Activated CD4-positive, alpha-beta memory T cell treated with anti-CD3 and anti-CD28 coated beads, Interleukin-2, amount 10 ng/mL, durations not matched to agents 7 days and 5 days (primary cell): ENCODE data around the gene CORO7. TPM values are rescaled to one million over a fixed set of nuclear protein-coding genes. Genes with fewer than 3 reads are reported as not detected.

ENCODE experiments used
- CTCF ChIA-PET: fragments of 350-600 bp; sonication (Branson Sonifier 250); formaldehyde crosslinking; loops from one replicate; lab custom pipeline; 2021; ENCODE audit warnings: antibody characterized with exemption, inconsistent platforms; lab: Charles Lee
- POLR2A ChIA-PET: fragments of 350-600 bp; sonication (Branson Sonifier 250); formaldehyde crosslinking; loops from one replicate; lab custom pipeline; 2021; ENCODE audit warnings: antibody characterized with exemption; lab: Charles Lee
- DNase-seq: peaks from one replicate; pipeline ENCODE4 v3.0.0-alpha.2; 2020
- H3K27ac Mint-ChIP-seq: one replicate; pipeline ENCODE4 v1.8.0; 2021; ENCODE audit warnings: mild to moderate bottlenecking, mixed read lengths
- H3K27me3 Mint-ChIP-seq: one replicate; pipeline ENCODE4 v1.8.0; 2021; ENCODE audit warnings: mixed read lengths
- H3K36me3 Mint-ChIP-seq: one replicate; pipeline ENCODE4 v1.8.0; 2021; ENCODE audit warnings: low read depth, mixed read lengths
- H3K4me1 Mint-ChIP-seq: one replicate; pipeline ENCODE4 v1.8.0; 2021; ENCODE audit warnings: mixed read lengths
- H3K4me3 Mint-ChIP-seq: one replicate; pipeline ENCODE4 v1.8.0; 2021; ENCODE audit warnings: mild to moderate bottlenecking, mixed read lengths
- H3K9me3 Mint-ChIP-seq: one replicate; pipeline ENCODE4 v1.8.0; 2021; ENCODE audit warnings: mixed read lengths
- total RNA-seq, 2 experiments: library from RNA; stranded (reverse); gene quantifications; one replicate each; pipeline ENCODE4 v1.2.3, GENCODE V29; 2021

Gene CORO7
- total RNA-seq, 2 experiments from 2014 or later: 244 to 245 TPM

DNA sequence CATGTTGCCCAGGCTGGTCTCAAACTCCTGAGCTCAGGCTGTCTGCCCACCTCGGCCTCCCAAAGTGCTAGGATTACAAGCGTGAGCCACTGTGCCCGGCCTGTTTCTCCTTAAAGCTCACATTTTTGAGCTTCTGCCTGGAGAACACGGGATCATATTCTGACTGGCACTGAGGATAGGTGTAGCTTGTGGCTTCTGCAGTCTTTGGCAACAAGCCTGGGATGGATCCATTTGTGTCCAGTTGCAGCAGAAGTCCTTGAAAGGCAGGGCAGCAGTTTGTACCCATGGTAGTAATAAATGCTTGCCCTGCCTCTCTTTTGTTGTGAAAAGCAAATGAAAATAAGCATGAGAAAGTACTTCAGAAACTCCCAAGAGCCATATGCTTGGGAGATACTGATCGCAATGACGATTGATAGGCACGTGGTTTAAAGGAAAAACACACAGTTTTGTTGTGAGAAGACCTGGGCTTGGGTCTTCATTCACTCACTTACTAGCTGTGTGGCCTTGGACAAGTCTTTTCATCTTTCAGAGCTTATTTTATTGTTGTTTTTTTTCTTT lies 3.1 kb upstream of the CORO7 start:
- Mint-ChIP-seq H3K4me3 (no peak overlapping the region), H3K9me3 (no peaks in the 10 kb centered on the region), H3K4me1 (peaks cover 27% of the 10 kb centered on the region), H3K27ac (no peak overlapping the region), H3K27me3 (peaks cover 4% of the 10 kb centered on the region), H3K36me3 (peaks cover 11% of the 10 kb centered on the region)
- ChIA-PET CTCF (interaction anchor here (1.2 to 1.4 kb wide), 4 partner anchors 14 to 58 kb away, joined by 3 to 4 read pairs (median 3); no protein-coding TSS in a partner anchor), POLR2A (interaction anchor here (0.8 to 7.3 kb wide), 2 partner anchors 55 to 206 kb away, joined by 3 to 85 read pairs; partner anchors contain the start of genes HMOX2 and NMRAL1)
- no peak for DNase-seq

DNA sequence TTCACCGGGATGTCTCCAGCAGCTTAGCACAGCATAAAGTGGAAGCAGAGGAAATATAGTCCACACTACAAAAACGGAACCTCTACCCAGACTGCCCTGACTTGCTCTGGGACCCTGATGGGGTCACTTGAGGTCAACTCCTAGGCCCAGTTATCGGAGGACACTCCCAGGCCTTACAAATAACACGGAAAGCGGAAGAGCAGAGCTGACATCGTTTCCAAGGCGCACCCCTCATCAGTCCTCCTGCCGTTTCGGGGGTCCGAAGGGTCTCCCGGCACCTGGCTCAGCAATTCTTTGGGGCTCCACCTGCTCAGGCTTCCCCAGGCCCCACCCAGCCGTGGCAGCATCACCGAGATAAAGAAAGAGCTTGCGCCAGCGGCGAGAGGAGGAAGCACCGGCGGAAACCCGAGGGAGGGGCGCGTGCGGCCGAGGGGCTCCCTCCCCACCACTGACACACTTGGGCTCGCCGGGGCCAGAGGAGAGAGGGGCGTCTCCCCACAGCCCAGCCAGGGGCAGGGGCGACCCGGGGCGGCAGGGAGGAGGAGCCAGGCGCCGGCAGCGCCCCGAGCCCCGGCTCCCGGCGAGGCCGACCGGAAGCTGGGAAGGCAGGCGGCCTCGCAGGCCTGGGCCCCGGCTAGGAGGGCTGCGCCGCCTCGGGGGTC lies 727 bp downstream of the CORO7 start:
- Mint-ChIP-seq H3K4me3 (peak overlapping the region; percentile 95), H3K9me3 (no peaks in the 10 kb centered on the region), H3K36me3 (peaks cover 44% of the 10 kb centered on the region), H3K27ac (peak overlapping the region; percentile 99), H3K27me3 (peaks cover 4% of the 10 kb centered on the region), H3K4me1 (peaks cover 53% of the 10 kb centered on the region)
- CTCF ChIA-PET: interaction anchor here (0.9 to 6.1 kb wide), 4 partner anchors 12 to 89 kb away, joined by 3 to 52 read pairs (median 5); partner anchors contain the start of gene HMOX2
- POLR2A ChIA-PET: interaction anchor here (0.9 to 7.3 kb wide), 24 partner anchors 11 to 540 kb away, joined by 3 to 85 read pairs (median 6); partner anchors contain the start of genes ANKS3, CDIP1, DNAAF8 and DNAJA3
- DNase-seq: peak; percentile 80

DNA sequence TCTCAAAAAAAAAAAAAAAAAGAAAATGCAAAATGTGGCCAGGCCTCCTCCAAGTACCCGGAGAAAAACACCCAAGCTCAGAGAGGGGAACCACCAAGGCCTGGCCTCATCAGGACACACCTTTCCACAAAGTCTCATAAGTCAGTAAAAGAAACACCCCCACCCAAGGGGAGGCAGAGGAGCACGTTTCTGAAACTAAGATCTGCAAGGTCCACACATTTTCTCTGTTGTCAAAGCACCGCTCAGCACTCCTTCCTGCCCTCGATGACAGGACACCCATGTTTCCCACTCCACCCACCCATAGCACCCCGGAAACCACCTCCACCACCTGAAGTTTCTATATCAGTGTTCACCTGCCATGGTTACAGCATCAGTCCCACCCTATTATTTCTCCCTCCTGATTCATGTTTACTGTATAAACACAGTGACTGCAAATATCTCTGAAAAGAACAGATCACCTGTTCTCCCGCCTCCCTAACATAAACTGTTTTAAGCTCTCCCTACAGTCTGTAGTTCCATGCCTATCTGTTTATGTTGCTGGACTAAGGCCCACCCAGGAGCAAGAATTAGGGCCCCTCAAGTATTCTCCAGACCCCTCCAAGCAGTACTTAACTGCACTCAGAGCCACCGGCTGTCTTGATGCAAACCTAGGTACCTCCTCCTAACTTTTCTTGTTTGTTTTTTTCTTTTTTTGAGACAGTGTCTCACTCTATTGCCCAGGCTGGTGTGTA lies 2.0 kb downstream of the CORO7 start:
- Mint-ChIP-seq H3K4me1 (peaks cover 62% of the 10 kb centered on the region), H3K27me3 (peaks cover 2% of the 10 kb centered on the region), H3K4me3 (peak overlapping the region; percentile 95), H3K36me3 (peaks cover 54% of the 10 kb centered on the region), H3K9me3 (no peaks in the 10 kb centered on the region), H3K27ac (peak overlapping the region; percentile 99)
- POLR2A ChIA-PET: interaction anchor here (1.0 to 7.3 kb wide), 22 partner anchors 9 to 320 kb away, joined by 3 to 85 read pairs (median 5); partner anchors contain the start of genes ANKS3, CDIP1, DNAAF8 and DNAJA3
- DNase-seq: peak; percentile 95
- CTCF ChIA-PET: interaction anchor here (0.9 to 6.1 kb wide), 5 partner anchors 11 to 210 kb away, joined by 3 to 52 read pairs (median 4); partner anchors contain the start of gene MGRN1

DNA sequence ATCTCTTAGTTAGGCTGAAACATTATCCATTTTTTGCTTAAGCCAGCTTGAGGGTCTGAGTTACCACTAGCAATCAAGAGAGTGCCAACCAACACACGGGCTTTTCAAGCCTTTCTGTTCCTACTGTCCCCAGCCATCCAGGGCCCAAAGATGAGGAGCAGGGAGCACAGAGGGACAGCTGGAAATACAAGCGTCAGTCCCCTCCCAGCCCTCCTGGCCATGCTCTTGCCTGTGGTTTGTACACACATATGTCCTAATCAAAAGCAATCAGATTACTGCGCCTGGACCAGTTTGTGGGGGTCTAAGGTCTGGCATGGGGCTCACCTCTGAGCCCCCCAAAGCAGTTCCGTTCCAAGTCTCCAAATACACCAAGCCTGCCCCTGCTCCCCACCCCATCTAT lies 3.5 kb downstream of the CORO7 start:
- Mint-ChIP-seq H3K4me3 (no peak overlapping the region), H3K4me1 (peaks cover 65% of the 10 kb centered on the region), H3K27ac (peak overlapping the region; percentile 49), H3K36me3 (peaks cover 65% of the 10 kb centered on the region), H3K27me3 (no peaks in the 10 kb centered on the region), H3K9me3 (no peaks in the 10 kb centered on the region)
- DNase-seq: no peak
- POLR2A ChIA-PET: interaction anchor here (0.8 to 7.3 kb wide), 6 partner anchors 10 to 62 kb away, joined by 3 to 85 read pairs (median 12); partner anchors contain the start of genes DNAJA3, HMOX2 and NMRAL1
- CTCF ChIA-PET: interaction anchor here (0.6 to 6.1 kb wide), 3 partner anchors 9 to 136 kb away, joined by 3 to 52 read pairs (median 4); no protein-coding TSS in a partner anchor

DNA sequence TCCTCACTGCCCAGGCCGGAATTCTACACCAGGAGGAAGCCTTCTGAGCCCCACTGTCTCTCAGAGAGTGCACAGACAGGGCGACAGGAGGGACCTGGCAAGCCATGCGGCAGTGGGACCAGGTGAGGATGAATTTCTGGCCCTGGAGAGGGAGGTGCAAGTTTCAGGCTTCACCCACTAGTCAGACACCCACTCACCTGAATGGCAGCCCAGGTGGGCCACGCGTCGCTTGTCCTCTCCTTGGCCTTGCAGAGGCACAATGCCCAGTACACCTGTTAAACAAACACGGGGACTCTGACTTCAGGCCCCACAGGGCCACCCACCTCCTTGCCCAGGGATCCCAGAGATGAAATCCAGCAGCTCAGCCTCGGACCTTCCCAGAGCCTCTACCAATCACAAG lies 4.2 kb downstream of the CORO7 start:
- no peaks in the 10 kb centered on the region for H3K9me3 Mint-ChIP-seq
- H3K27me3 Mint-ChIP-seq: no peaks in the 10 kb centered on the region
- H3K4me1 Mint-ChIP-seq: peaks cover 61% of the 10 kb centered on the region
- no peak for DNase-seq
- H3K36me3 Mint-ChIP-seq: peaks cover 70% of the 10 kb centered on the region
- no peak overlapping the region for H3K4me3 Mint-ChIP-seq
- ChIA-PET POLR2A (interaction anchor here (1.9 to 7.3 kb wide), 4 partner anchors 9 to 63 kb away, joined by 5 to 85 read pairs (median 33); partner anchors contain the start of genes DNAJA3, HMOX2 and NMRAL1), CTCF (interaction anchor here (1.0 to 6.1 kb wide), 2 partner anchors 8 to 137 kb away, joined by 3 to 52 read pairs; no protein-coding TSS in a partner anchor)
- H3K27ac Mint-ChIP-seq: peak overlapping the region; percentile 55

DNA sequence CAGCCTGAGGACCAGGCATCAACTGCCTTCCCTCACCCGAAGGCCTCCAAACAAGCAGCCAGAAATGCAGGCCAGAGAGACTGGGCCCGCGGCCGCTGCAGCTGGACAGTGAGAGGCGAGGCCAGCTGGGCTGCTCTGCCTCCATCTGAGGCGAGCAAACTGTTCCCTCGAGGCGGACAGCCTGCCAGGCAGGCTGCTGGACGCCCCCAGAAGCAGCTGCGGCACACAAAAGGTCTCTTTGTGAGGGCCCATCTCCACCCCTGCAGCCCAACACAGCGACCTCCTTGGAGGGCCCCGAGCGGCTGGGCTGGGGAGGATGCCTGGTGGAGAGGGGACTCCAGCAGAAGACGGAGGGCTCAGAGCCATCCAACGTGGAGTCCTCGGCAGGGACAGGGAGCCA lies 4.7 kb downstream of the CORO7 start:
- no peaks in the 10 kb centered on the region for H3K27me3 Mint-ChIP-seq
- no peak overlapping the region for H3K4me3 Mint-ChIP-seq
- POLR2A ChIA-PET: no interaction called here
- CTCF ChIA-PET: interaction anchor here (2.3 to 6.1 kb wide), 2 partner anchors 8 to 12 kb away, joined by 9 to 52 read pairs; no protein-coding TSS in a partner anchor
- peaks cover 73% of the 10 kb centered on the region for H3K36me3 Mint-ChIP-seq
- no peak for DNase-seq
- H3K9me3 Mint-ChIP-seq: no peaks in the 10 kb centered on the region
- H3K27ac Mint-ChIP-seq: no peak overlapping the region
- peaks cover 58% of the 10 kb centered on the region for H3K4me1 Mint-ChIP-seq

DNA sequence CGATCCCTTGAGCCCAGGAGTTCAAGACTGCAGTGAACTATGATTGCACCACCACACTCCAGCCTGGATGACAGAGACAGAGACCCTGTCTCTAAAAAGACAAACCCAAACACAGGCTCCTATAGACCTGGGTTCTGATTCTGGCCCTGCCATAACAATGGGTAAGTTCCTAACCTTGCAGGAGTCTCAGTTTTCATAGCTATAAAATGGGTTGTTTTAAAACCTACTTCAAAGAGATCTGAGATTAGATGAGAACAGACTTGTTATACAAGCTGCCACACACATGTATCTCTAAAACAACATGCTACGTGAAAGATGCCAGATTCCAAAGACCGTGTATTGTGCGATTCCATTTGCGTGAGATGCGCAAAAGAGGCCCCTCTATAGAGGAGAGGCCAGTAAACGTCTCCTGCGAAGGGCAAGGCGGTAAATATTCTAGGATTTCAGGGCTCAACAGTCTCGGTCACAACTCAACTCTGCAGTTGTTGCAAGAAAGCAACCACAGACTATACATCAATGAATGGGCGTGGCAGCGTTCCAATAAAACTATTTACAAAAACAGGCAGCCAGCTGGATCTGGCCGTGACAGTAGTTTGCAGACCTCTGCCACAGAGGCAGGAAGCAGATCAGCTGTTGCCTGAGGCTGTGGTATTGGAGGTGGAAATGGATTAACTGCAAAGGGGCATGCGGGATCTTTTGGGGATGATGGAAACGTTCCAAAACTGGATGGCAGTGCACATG lies 5.9 kb downstream of the CORO7 start:
- H3K36me3 Mint-ChIP-seq: peaks cover 79% of the 10 kb centered on the region
- peaks cover 59% of the 10 kb centered on the region for H3K4me1 Mint-ChIP-seq
- ChIA-PET POLR2A (interaction anchor here (0.8 to 2.2 kb wide), 4 partner anchors 10 to 59 kb away, joined by 3 to 6 read pairs (median 3); no protein-coding TSS in a partner anchor), CTCF (interaction anchor here (0.7 to 6.1 kb wide), 4 partner anchors 7 to 543 kb away, joined by 3 to 52 read pairs (median 6); no protein-coding TSS in a partner anchor)
- H3K27me3 Mint-ChIP-seq: no peaks in the 10 kb centered on the region
- DNase-seq: no peak
- peak overlapping the region; percentile 44 for H3K27ac Mint-ChIP-seq
- H3K4me3 Mint-ChIP-seq: no peak overlapping the region
- H3K9me3 Mint-ChIP-seq: no peaks in the 10 kb centered on the region

DNA sequence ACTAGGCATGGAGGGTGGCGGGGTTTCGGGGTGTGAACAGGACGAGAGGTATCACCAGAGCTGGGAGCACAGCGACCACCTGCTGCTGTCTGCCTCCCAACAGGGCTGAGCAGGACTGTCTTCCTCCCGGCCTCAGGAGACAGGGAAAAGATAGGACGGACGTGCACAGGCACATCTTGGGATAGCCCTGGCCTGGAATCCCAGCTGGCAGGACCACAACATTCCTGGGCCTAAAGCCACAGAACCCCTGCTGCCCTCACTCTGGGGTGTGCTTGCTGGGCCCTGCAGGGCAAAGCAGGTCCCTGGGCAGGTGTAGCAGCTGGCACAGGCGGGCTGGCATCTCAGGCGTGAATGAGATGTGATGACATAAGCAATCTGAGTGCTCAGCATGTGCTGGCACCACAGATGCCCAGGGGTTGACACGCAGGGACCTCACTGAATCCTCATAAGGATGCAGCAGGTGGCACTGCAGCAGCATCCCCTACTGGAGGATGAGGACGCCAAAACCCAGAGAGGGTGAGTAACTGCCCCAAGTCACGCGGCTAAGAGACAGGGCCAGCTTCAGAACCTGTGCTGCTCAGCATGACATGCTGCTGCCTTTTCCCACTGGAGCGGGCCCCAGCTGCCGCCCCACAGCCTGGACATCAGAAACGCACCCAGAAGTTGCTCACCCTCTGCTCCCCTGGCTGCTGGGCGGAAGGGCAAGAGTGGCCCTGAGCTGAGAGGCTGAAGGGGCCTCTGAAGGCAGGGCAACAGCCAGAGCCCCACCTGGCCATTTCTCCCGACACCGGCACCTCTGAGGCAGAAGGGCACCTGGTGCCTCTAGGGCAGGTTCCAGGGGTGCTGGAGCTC lies 7.1 kb downstream of the CORO7 start:
- ChIA-PET CTCF (interaction anchor here (1.2 to 2.3 kb wide), 2 partner anchors 9 to 545 kb away, joined by 3 to 9 read pairs; no protein-coding TSS in a partner anchor), POLR2A (interaction anchor here (0.9 to 2.2 kb wide), 4 partner anchors 16 to 58 kb away, joined by 3 to 6 read pairs (median 3); no protein-coding TSS in a partner anchor)
- Mint-ChIP-seq H3K9me3 (no peaks in the 10 kb centered on the region), H3K27ac (peak overlapping the region; percentile 35), H3K4me3 (no peak overlapping the region), H3K4me1 (peaks cover 51% of the 10 kb centered on the region), H3K36me3 (peaks cover 77% of the 10 kb centered on the region), H3K27me3 (no peaks in the 10 kb centered on the region)
- DNase-seq: no peak

DNA sequence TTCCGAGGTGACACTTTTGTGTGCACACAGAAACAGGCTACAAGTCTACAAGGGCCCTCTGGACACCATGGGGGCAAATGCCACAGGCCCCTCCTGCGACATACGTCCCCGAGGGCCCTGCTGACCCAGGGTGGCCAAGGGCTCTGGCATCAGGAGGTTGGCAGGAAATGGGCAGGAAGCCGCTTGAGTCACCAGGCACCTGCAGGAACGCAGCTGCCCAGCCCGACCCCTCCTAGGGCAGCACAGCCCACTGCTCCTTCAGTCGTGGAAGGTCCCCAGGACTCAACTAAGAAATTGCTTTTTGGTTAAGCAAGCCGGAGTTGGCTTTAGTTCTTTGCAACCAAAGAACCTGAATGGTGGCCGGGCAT lies 8.1 kb downstream of the CORO7 start:
- ChIA-PET POLR2A (interaction anchor here (0.9 kb wide), 1 partner anchor 9 kb away, joined by 5 read pairs; the partner anchor contains the start of gene CORO7), CTCF (no interaction called here)
- H3K36me3 Mint-ChIP-seq: peaks cover 74% of the 10 kb centered on the region
- H3K27me3 Mint-ChIP-seq: no peaks in the 10 kb centered on the region
- no peaks in the 10 kb centered on the region for H3K9me3 Mint-ChIP-seq
- no peak overlapping the region for H3K27ac Mint-ChIP-seq
- no peak for DNase-seq
- H3K4me3 Mint-ChIP-seq: no peak overlapping the region
- peaks cover 45% of the 10 kb centered on the region for H3K4me1 Mint-ChIP-seq

DNA sequence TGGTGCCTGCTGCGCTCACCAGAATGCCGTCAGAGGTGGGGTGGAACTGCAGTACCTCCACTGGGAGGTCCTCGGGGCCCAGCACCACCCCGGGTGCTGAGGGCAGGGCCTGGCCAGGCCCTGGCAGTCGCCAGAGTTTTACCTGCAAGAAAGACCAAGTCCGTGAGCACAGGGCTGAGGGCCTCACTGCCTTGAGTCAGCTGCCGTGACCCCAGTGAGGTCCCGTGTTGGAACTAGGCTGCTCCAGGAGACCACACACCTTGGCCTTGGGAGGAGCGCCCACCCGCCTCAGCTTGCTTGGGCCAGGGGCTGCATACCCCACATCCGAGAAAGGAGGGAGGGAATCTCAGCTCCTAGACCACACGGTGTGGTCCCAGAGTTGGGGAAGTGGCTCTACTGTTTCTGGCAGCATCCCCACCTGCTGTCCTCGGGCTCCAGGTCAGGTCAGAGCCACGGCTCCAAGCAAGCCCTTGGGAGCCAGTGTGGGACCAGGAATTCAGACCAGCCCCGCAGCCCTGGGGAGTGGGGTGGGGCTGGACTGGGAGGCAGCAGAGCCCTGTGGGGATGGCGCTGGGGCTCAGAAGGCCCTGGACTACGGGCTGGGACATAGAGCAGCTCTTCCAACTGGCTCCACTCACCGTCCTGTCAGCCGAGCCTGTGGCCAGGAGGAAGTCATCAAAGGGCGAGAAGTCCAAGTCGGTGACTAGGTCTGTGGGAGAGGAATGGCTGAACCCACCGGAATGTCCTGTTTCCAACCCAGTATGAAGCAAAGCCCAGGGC lies 8.7 kb downstream of the CORO7 start:
- no peak for DNase-seq

More for the DNA sequence above, 8.7 kb downstream of the CORO7 start:
- H3K4me3 Mint-ChIP-seq: no peak overlapping the region
- peaks cover 71% of the 10 kb centered on the region for H3K36me3 Mint-ChIP-seq
- H3K4me1 Mint-ChIP-seq: peaks cover 39% of the 10 kb centered on the region
- H3K27me3 Mint-ChIP-seq: no peaks in the 10 kb centered on the region
- H3K27ac Mint-ChIP-seq: no peak overlapping the region
- H3K9me3 Mint-ChIP-seq: no peaks in the 10 kb centered on the region
- ChIA-PET CTCF (no interaction called here), POLR2A (interaction anchor here (0.9 kb wide), 2 partner anchors 9 to 58 kb away, joined by 4 to 5 read pairs; partner anchors contain the start of gene CORO7)
